NB4 (cell line): Measurements from ENCODE around the gene DHRS12.

Source experiments
- MYC ChIP-seq: IDR thresholded peaks from 2 replicates; pipeline ENCODE4 v1.6.1; 2011; ENCODE audit warnings: low read depth, low read length
- TF ChIP-seq, protein P1 (sequence below): IDR thresholded peaks from one replicate; pipeline ENCODE4 v1.5.1; 2012; ENCODE audit warnings: low read depth, low read length

DNA sequence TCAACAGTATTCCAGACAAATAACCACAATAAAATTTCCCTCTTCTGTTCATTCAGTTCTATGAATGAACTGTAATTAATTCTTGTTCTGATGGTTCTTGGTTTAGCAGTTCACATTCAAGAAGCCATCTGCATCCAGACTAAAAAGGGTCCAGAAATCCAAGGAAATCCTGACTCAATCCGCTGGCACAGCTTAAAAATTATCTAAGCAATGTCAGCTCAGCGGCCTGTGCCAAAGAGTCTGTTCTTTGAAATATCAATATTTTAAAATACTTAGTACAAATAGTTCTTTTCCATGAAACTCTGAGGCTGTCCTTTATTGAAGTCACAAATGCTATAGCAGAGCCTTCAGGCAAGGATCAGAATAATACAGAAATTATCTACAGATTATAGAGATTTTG, 57.2 kb downstream of the DHRS12 start:
- TF ChIP-seq, protein P1, sequence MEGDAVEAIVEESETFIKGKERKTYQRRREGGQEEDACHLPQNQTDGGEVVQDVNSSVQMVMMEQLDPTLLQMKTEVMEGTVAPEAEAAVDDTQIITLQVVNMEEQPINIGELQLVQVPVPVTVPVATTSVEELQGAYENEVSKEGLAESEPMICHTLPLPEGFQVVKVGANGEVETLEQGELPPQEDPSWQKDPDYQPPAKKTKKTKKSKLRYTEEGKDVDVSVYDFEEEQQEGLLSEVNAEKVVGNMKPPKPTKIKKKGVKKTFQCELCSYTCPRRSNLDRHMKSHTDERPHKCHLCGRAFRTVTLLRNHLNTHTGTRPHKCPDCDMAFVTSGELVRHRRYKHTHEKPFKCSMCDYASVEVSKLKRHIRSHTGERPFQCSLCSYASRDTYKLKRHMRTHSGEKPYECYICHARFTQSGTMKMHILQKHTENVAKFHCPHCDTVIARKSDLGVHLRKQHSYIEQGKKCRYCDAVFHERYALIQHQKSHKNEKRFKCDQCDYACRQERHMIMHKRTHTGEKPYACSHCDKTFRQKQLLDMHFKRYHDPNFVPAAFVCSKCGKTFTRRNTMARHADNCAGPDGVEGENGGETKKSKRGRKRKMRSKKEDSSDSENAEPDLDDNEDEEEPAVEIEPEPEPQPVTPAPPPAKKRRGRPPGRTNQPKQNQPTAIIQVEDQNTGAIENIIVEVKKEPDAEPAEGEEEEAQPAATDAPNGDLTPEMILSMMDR = no peak
- TF ChIP-seq MYC = no peak
